GM21423 (cell line): ENCODE data around the gene TTC21A.
A peak's percentile ranks its signal among the peaks of the same experiment; 100 is the strongest.

ENCODE experiments used
- ATAC-seq: cut with Tn5 transposase; IDR thresholded peaks from one replicate; pipeline ENCODE4 v1.9.1; 2021; ENCODE audit warnings: mild to moderate bottlenecking, moderate library complexity; ENCODE audit not compliant: unreplicated experiment

TTC21A gene

DNA sequence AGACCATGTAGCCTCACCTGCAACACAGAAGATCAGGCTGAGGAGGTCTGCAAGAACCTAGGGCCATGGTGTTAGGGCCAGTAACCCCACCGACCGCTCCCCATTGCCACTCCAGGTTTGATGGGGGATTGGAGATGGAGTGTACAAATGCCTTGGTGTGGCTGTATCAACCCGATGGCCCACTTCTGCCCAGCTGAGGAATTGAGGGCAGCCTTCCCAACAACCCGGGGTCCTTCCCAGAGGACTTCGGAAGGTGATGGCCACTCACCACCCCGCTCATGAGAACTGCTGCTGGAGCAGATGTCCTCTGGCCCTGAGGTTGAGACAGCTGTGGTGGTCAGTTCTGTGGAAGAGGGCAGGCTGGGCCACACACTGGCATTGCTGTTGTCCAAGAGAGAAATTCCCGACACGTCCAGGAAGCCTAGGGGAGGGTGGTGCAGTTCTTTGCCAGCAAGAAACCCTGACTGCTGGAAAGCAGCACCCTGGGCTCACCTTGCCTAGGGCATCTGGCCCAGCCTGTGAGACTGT, 8.9 kb upstream of the TTC21A start:
- no peak for ATAC-seq

DNA sequence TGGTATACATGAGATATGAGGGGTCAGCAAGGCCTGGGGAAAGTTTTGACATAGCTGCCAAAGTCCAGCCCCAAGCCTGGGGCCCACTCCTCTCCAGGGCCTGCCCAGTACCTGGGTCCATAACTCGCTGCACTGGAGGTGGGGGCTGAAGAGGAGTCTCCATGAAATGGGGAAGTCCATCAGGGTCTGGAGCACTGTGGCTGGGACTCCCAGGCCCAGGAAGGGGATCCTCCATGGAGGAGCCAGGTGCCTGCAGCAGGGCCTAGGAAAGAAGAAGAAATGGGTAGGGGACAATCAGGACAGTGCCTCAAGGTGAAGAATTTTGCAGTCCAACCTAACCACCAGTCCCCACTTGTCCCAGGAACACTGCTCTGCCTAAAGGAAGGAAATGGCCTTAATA, 8.2 kb upstream of the TTC21A start:
- ATAC-seq, result no peak

DNA sequence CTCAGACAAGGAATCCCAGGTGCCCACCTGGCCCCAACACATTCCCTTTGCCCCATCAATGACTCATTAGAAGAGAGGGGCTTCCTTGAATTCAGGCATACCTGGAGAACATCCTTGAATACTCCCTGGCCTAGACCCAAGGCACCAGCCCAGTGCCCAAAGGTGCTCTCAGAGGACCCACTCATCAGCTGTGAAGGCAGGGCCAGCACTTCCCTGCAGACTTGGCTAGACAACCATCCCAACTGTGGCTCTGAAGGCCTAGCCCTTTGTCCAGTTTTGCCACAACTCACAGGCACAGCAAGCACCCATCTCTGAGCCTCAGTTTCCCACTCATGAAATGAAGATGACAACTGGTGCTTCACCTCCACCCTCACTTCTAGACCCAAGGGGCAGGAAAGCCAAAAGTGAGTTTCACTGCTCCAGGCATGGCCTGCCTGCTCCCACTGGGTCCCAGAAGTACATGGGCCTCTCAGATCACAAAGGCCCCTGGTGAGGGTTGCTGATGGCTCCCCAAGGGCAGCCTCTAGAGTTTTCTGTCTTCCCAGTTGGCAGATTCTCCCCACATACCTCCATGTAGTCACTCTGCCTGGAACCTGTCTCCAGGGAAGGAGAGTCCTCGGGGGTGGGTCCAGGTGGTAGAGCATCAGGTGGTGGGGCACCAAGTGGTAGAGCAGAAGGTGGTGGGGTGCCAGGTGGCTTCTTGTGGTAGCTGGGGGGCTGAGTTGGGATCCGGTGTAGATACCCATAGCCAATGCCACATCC, 7.6 kb upstream of the TTC21A start:
- ATAC-seq, result no peak

- ATAC-seq, result no peak
These were observed 7.0 kb upstream of the TTC21A start for GRCh38 chr3:39100500-39100886.

- no peak for ATAC-seq
These were observed 6.3 kb upstream of the TTC21A start for GRCh38 chr3:39101022-39101689.

DNA sequence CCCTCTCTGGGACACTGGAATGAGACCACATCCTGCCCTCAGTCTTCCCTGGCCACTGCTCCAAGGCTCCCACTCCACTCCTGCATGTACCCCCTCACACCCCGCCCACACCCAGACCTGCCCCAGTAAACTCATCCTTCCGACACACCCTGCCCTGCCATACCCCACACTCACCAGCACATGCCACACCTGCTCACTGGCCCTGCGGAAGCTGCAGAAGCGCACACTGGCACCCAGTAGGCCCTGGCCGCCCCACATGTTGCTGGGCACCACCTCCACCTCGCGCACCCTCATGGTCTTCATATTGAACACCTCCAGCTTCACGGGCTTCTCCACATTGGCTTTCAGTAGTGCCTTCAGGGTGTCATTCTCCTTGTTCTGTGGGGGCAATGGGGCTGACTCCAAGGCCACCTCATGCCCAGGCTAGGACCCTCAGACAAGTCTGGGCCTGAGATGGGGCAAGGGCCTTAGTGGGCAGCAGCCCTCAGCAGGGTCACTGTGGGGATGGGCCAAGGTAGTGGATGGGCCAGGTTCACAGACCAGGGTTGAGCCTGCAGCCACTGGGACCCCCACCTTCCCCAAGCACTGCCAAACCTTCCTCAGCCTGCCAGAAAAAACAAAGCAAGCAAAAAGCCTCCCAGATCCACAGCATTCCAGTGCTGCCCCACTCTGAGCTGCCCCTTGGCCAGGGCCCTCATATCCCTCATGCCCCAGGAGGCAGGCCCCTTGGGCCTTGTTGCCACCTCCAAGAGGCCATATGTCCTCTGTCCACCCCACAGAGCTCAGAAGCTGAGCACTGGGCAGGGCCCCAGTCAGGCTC, 4.8 kb upstream of the TTC21A start:
- no peak for ATAC-seq

GRCh38 chr3:39103324-39103693, 4.2 kb upstream of the TTC21A start:
- no peak for ATAC-seq

DNA sequence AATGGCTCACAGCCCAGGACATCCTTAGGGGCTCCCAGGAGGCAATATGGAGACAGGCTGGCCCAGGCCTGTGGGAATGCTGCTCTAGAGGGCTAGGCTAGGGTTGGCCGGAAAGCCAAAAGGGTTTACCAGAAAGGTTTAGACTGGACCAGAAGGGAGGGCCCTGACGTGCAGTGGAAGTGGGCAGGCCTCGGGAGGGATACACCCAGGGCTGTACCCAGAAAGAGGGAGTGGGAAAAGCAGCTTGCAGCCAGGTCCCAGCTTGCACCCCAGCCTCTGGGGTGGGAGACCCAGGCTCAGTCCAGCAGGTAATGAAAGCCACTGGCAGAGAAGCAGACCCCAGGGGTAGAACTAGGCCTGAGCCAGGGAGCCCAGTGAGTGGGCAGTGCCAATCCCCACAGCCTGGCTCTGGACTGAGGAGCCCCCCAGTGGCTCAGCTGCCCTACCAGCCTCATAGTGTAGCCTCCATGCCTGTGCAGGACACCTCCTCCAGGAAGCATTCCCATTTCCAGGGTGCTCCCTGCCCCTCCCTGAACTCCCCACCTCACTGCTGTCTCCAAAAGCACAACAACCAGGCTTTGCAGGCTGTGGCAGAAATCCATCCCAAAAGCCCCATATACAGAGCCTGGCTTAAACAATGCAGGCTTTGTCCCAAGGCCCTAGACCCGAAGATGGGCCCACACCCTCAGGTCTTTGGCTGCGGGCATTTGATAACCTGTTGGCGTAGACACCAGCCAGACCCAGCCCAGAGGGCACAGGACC, 3.5 kb upstream of the TTC21A start:
- no peak for ATAC-seq

GRCh38 chr3:39104961-39105686, 2.4 kb upstream of the TTC21A start:
- no peak for ATAC-seq

GRCh38 chr3:39105687-39106063, 1.8 kb upstream of the TTC21A start:
- no peak for ATAC-seq

GRCh38 chr3:39106281-39106811, 1.1 kb upstream of the TTC21A start:
- no peak for ATAC-seq

DNA sequence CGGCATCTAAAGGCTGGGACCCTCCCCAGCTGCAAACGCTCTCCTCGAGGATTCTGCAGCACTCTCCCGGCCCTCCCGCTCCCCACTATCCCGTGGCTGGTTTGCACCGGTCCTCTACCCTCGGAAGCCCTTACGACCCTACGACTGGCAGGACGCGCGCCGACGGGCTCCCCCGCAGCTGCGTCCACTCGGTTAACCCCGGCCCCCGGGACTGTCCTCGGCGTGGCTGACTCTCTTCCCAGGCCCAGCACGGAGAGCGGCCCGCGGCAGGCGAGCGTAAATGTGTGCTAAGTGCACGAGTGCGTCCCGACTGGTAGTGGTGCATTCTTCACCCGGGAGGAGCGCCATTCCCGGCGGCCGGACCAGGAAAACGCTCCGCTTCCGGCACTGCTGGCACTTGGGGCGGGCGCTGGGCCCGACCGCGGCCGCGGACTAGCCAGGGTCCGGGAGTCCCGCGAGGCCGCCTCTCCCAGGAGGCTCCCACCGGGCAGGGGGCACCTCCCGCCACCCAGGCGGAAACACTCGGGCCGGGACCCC, 561 bp upstream of the TTC21A start:
- ATAC-seq, result no peak

GRCh38 chr3:39108200-39108710, 775 bp downstream of the TTC21A start:
- peak; percentile 85 for ATAC-seq

DNA sequence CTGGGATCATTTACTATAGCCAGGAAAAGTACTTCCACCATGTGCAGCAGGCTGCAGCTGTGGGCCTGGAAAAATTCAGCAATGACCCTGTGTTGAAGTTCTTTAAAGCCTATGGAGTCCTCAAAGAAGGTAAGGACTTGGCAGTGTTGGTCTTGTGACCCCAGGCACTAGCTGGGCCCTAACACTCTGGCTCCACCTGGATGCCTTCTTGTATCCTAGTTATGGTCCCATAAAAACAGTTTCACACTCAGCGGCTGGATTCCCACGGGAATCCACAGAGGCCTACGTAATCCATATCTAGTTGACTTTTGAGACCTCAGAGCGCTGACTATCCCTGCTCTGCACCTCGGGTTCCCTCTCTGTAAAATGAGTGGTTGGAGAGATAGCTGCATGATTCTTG, 1.6 kb downstream of the TTC21A start:
- no peak for ATAC-seq

DNA sequence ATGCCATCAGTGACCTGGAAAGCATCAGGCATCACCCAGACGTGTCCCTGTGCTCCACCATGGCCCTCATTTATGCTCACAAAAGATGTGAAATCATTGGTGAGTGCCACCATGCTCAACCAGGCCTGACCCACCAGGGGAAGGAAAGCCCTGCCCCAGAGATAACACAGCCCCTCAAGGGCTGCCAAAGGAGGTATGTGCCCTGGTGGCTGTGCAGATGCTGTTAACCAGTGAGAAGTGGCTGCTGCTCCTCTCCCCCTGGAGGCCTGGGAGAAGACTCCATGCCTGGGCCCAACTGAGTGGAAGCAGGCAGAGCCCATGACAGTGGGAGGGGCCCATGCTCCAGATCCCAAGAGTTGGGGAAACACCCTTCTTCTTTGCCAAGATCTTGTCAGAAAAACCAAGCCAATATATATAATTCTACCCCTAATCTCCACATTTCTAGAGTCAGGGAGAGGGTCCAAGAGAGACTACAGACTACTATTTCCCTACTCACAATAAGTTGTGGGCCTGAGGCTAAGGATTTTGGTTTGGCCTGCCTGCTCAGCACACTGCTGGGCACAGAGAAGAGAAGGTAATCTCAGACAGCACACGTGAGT, 2.7 kb downstream of the TTC21A start:
- ATAC-seq, result no peak

GRCh38 chr3:39112113-39112512, 4.6 kb downstream of the TTC21A start:
- no peak for ATAC-seq

DNA sequence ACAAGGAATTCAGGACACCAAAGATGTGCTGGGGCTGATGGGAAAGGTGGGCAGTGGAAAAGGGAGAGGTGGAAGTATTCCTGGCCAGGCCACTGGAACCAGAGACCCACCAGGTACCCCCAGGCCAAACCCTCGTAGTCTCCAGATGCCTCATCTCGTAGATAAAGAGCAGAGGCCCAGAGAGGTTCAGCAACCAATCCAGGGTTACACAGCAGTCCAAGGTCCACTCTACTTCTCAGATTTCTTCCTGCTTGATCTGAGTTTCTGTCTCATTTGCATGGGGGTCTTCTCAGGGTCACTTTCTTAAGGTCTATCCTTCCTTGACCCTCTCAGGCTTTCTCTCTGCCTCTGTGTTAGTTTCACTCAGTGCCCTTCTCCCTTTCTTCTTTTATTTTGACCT, 5.1 kb downstream of the TTC21A start:
- no peak for ATAC-seq

- ATAC-seq, result no peak
These were observed 5.8 kb downstream of the TTC21A start for GRCh38 chr3:39113291-39113690.

DNA sequence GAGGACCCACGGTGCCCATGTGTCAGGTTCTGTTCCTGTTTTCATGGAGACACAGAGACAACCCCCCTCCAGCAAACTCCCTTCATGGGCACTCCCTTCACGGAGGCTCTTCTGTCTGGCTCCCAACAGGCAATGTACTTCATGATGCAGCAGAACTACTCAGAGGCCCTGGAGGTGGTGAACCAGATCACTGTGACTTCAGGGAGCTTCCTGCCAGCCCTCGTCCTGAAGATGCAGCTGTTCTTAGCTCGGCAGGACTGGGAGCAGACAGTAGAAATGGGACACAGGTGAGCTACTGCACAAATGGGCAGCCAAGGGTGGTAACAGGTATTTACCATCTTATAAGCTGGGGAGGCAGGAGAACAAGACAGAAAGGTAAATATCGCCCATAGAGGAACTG, 7.0 kb downstream of the TTC21A start:
- ATAC-seq, result no peak
